HEK293T (cell line): Measurements from ENCODE around the gene RAET1L.

ENCODE experiments used
- CTCF ChIA-PET: fragments of 350-600 bp; formaldehyde crosslinking; extraction: SDS; loops from one replicate; lab custom pipeline; 2021; ENCODE audit warnings: antibody characterized with exemption, inconsistent platforms; lab: Yijun Ruan, JAX
- POLR2A ChIA-PET: fragments of 350-600 bp; formaldehyde crosslinking; extraction: SDS; loops from one replicate; lab custom pipeline; 2020; ENCODE audit warnings: antibody characterized with exemption, inconsistent platforms; lab: Yijun Ruan, JAX
- DNase-seq: peaks from one replicate; pipeline ENCODE4 v3.0.0; 2012; ENCODE audit warnings: mixed read lengths; ENCODE audit errors: extremely low spot score
- ARNT ChIP-seq: fragments of 450-650 bp; IDR thresholded peaks from 2 replicates; pipeline ENCODE4 v1.6.1; 2017; ENCODE audit warnings: mild to moderate bottlenecking
- BHLHE40 ChIP-seq: fragments of 450-650 bp; IDR thresholded peaks from 2 replicates; pipeline ENCODE4 v1.6.1; 2016; ENCODE audit warnings: mild to moderate bottlenecking, moderate library complexity, borderline replicate concordance
- CTBP1 ChIP-seq: fragments of 450-650 bp; IDR thresholded peaks from 2 replicates; pipeline ENCODE4 v1.6.1; 2016; ENCODE audit warnings: borderline replicate concordance
- ELF4 ChIP-seq: fragments of 450-650 bp; IDR thresholded peaks from 2 replicates; pipeline ENCODE4 v1.6.1; 2017; ENCODE audit warnings: antibody characterized with exemption
- FOXA1 ChIP-seq: fragments of 450-650 bp; IDR thresholded peaks from 2 replicates; pipeline ENCODE4 v1.6.1; 2016; ENCODE audit warnings: mild to moderate bottlenecking
- FOXK2 ChIP-seq: fragments of 450-650 bp; IDR thresholded peaks from 2 replicates; pipeline ENCODE4 v1.6.1; 2016; ENCODE audit warnings: mild to moderate bottlenecking
- FOXM1 ChIP-seq: fragments of 450-650 bp; IDR thresholded peaks from 2 replicates; pipeline ENCODE4 v1.6.1; 2017; ENCODE audit warnings: mild to moderate bottlenecking, borderline replicate concordance
- HDGF ChIP-seq: fragments of 450-650 bp; IDR thresholded peaks from 2 replicates; pipeline ENCODE4 v1.6.1; 2017; ENCODE audit warnings: antibody characterized with exemption, borderline replicate concordance
- L3MBTL2 ChIP-seq: fragments of 450-650 bp; conservative IDR thresholded peaks from 2 replicates; pipeline ENCODE4 v1.6.1; 2016; ENCODE audit warnings: mild to moderate bottlenecking
- LEF1 ChIP-seq: fragments of 450-650 bp; IDR thresholded peaks from 2 replicates; pipeline ENCODE4 v1.6.1; 2017; ENCODE audit warnings: mild to moderate bottlenecking, borderline replicate concordance
- NFRKB ChIP-seq: fragments of 450-650 bp; IDR thresholded peaks from 2 replicates; pipeline ENCODE4 v1.6.1; 2016; ENCODE audit warnings: mild to moderate bottlenecking, moderate library complexity
- SP1 ChIP-seq: fragments of 450-650 bp; IDR thresholded peaks from 2 replicates; pipeline ENCODE4 v1.6.1; 2017
- SUZ12 ChIP-seq: fragments of 450-650 bp; IDR thresholded peaks from 2 replicates; pipeline ENCODE4 v1.6.1; 2016; ENCODE audit warnings: mild to moderate bottlenecking
- TARDBP ChIP-seq: fragments of 450-650 bp; IDR thresholded peaks from 2 replicates; pipeline ENCODE4 v1.6.1; 2016
- ZNF384 ChIP-seq: fragments of 450-650 bp; IDR thresholded peaks from 2 replicates; pipeline ENCODE4 v1.6.1; 2016
- TF ChIP-seq, protein P1 (sequence below): fragments of 450-650 bp; IDR thresholded peaks from 2 replicates; pipeline ENCODE4 v1.6.1; 2016

The RAET1L gene

GRCh38 chr6:150058231-150058792, 33.0 kb upstream of the RAET1L start:
- CTCF ChIA-PET = no interaction called here
- POLR2A ChIA-PET = no interaction called here
- no peak for DNase-seq
- TF ChIP-seq FOXM1 (no peak), ZNF384 (no peak), SUZ12 (no peak), NFRKB (no peak), ARNT (no peak), L3MBTL2 (no peak), SP1 (no peak)
- TF ChIP-seq, protein P1, sequence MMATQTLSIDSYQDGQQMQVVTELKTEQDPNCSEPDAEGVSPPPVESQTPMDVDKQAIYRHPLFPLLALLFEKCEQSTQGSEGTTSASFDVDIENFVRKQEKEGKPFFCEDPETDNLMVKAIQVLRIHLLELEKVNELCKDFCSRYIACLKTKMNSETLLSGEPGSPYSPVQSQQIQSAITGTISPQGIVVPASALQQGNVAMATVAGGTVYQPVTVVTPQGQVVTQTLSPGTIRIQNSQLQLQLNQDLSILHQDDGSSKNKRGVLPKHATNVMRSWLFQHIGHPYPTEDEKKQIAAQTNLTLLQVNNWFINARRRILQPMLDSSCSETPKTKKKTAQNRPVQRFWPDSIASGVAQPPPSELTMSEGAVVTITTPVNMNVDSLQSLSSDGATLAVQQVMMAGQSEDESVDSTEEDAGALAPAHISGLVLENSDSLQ = no peak

DNA sequence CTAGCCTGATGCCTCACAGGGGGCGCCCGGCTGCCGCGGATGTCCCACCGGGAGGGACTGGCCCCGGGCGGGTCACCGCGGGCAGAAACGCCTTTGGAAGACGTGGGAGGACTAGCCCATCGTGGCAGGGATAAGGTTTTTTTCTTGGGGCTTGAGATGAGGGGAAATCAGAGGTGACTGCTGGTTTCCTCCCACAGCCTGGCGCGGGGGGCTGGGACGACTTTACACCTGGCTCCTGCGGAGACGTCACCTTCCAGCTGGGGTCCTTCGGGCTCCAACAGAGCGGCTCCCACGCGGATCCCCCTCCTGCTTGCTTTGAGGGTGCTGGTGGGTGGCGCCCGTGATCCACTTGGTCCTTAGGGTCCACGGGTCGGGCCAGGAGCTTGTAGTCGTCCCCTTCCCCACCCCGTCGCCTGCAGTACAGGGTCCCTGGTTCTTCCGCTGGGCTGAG, 32.2 kb upstream of the RAET1L start:
- POLR2A ChIA-PET = no interaction called here
- no peak for DNase-seq
- no peak for TF ChIP-seq FOXK2
- no peak for TF ChIP-seq LEF1
- no peak for TF ChIP-seq L3MBTL2
- no peak for TF ChIP-seq TARDBP
- TF ChIP-seq HDGF = no peak
- no peak for TF ChIP-seq BHLHE40
- TF ChIP-seq NFRKB = no peak
- TF ChIP-seq SP1 = no peak
- TF ChIP-seq CTBP1 = no peak
- no peak for TF ChIP-seq FOXM1
- TF ChIP-seq SUZ12 = no peak
- TF ChIP-seq ZNF384 = no peak
- no peak for TF ChIP-seq ARNT
- CTCF ChIA-PET = interaction anchor here (0.7 kb wide), 1 partner anchor 333 kb away, joined by 3 read pairs; no protein-coding TSS in a partner anchor

GRCh38 chr6:150056916-150057315, 31.6 kb upstream of the RAET1L start:
- ChIA-PET POLR2A (no interaction called here), CTCF (interaction anchor here (0.6 to 0.7 kb wide), 2 partner anchors 10 to 333 kb away, joined by 3 to 5 read pairs; no protein-coding TSS in a partner anchor)
- TF ChIP-seq L3MBTL2 (no peak), BHLHE40 (no peak), ARNT (no peak), SUZ12 (no peak), FOXK2 (no peak), ZNF384 (no peak), ELF4 (no peak)
- no peak for DNase-seq

DNA sequence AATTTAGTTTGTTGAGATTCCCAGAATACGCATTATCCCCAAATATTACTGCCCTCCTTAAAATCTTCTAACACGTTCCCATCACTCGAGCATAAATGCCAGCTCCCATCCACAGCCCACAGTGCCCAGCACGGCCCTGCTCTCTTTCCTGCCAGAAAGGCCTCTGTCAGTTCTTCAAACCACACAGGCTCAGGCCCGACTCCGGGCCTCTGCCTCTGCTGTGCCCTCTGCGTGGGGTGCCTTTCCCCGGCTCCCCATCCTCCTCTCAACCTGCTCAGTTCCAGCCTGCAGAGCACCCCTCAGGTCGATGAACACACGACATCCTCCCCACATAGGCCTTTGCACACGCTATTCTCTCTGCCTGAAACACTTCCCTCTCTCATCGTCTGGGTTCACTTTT, 30.8 kb upstream of the RAET1L start:
- POLR2A ChIA-PET = no interaction called here
- CTCF ChIA-PET = no interaction called here
- DNase-seq = no peak
- no peak for TF ChIP-seq CTBP1
- TF ChIP-seq SUZ12 = no peak
- TF ChIP-seq L3MBTL2 = no peak
- no peak for TF ChIP-seq NFRKB
- TF ChIP-seq ARNT = no peak
- no peak for TF ChIP-seq TARDBP
- no peak for TF ChIP-seq ELF4
- TF ChIP-seq, protein P1 = no peak
- TF ChIP-seq HDGF = no peak
- TF ChIP-seq LEF1 = no peak
- no peak for TF ChIP-seq SP1
- TF ChIP-seq FOXM1 = no peak
- no peak for TF ChIP-seq FOXA1
- no peak for TF ChIP-seq ZNF384
- no peak for TF ChIP-seq BHLHE40
- TF ChIP-seq FOXK2 = no peak

DNA sequence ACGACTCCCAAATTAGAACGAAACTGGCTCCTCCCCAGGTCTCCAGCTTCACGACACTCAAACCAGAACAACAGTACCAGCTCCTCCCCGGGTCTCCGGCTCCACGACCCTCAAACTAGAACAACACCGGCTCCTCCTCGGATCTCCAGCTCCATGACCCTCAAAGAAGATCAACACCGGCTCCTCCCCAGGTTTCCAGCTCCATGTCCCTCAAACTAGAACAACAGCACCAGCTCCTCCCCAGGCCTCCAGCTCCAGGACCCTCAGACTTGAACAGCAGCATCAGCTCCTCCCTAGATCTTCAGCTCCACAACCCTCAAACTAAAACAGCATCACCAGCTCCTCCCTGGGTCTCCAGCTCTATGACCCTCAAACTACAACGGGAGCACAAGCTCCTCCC, 29.8 kb upstream of the RAET1L start:
- CTCF ChIA-PET = interaction anchor here (0.7 to 4.1 kb wide), 3 partner anchors 16 to 618 kb away, joined by 3 to 25 read pairs (median 4); no protein-coding TSS in a partner anchor
- TF ChIP-seq NFRKB = no peak
- TF ChIP-seq BHLHE40 = no peak
- no peak for TF ChIP-seq L3MBTL2
- TF ChIP-seq FOXA1 = no peak
- TF ChIP-seq CTBP1 = no peak
- TF ChIP-seq TARDBP = no peak
- TF ChIP-seq SP1 = no peak
- TF ChIP-seq, protein P1 = no peak
- TF ChIP-seq ELF4 = no peak
- no peak for TF ChIP-seq ZNF384
- TF ChIP-seq FOXK2 = no peak
- TF ChIP-seq ARNT = no peak
- no peak for TF ChIP-seq HDGF
- no peak for TF ChIP-seq LEF1
- no peak for TF ChIP-seq FOXM1
- TF ChIP-seq SUZ12 = no peak
- no peak for DNase-seq
- POLR2A ChIA-PET = interaction anchor here (2.6 kb wide), 1 partner anchor 14 kb away, joined by 9 read pairs; the partner anchor contains the start of gene ULBP3
